IgD-negative memory B cell (primary cell): ENCODE measurements around the gene ACOX1. TPM values are rescaled to one million over a fixed set of nuclear protein-coding genes. Genes with fewer than 3 reads are reported as not detected.

Experiments used
- H3K27ac Mint-ChIP-seq, 3 donors: one replicate each; pipeline ENCODE4 v1.8.0; 2020 to 2022; ENCODE audit warnings: mild to moderate bottlenecking in 3 of 3, mixed read lengths in 3 of 3, moderate library complexity in 1 of 3
- H3K27me3 Mint-ChIP-seq: one replicate; pipeline ENCODE4 v1.8.0; 2021; ENCODE audit warnings: mixed read lengths
- H3K36me3 Mint-ChIP-seq: one replicate; pipeline ENCODE4 v1.8.0; 2020; ENCODE audit warnings: mild to moderate bottlenecking, mixed read lengths
- H3K4me1 Mint-ChIP-seq, 3 donors: one replicate each; pipeline ENCODE4 v1.8.0; 2020 to 2022; ENCODE audit warnings: mixed read lengths in 3 of 3, mild to moderate bottlenecking in 1 of 3
- H3K4me3 Mint-ChIP-seq, 4 donors: one replicate each; pipeline ENCODE4 v1.8.0; 2020 to 2022; ENCODE audit warnings: mild to moderate bottlenecking in 4 of 4, mixed read lengths in 4 of 4, moderate library complexity in 3 of 4
- H3K9me3 Mint-ChIP-seq, 3 donors: one replicate each; pipeline ENCODE4 v1.8.0; 2020 to 2021; ENCODE audit warnings: mixed read lengths in 3 of 3, mild to moderate bottlenecking in 1 of 3
- polyA plus RNA-seq: library from polyadenylated mRNA; unstranded; fragments of 300-500 nt; fragmentation: Illumina TruSeq; gene quantifications from one replicate; pipeline ENCODE4 v1.2.3, GENCODE V29; 2021

The ACOX1 gene
- polyA plus RNA-seq, 1 donor from 2014 or later = 19.3 TPM

GRCh38 chr17:76014100-76014924 lies 35.3 kb upstream of the ACOX1 start:
- Mint-ChIP-seq H3K27me3 (no peaks in the 10 kb centered on the region), H3K36me3 (no peaks in the 10 kb centered on the region), H3K9me3 (no peaks in the 10 kb centered on the region), H3K4me1 (peaks cover 0 to 6% (median 2%) of the 10 kb centered on the region in 3 donors), H3K4me3 (no peak overlapping the region), H3K27ac (no peak overlapping the region)

- Mint-ChIP-seq H3K27ac (no peak overlapping the region), H3K4me1 (peaks cover 0 to 6% (median 2%) of the 10 kb centered on the region in 3 donors)
These were observed 34.5 kb upstream of the ACOX1 start for GRCh38 chr17:76013377-76013932.

GRCh38 chr17:76011951-76012350 lies 33.0 kb upstream of the ACOX1 start:
- H3K27me3 Mint-ChIP-seq = no peaks in the 10 kb centered on the region
- no peak overlapping the region for H3K4me3 Mint-ChIP-seq
- H3K4me1 Mint-ChIP-seq = peaks cover 0 to 6% (median 2%) of the 10 kb centered on the region in 3 donors

More at GRCh38 chr17:76013377-76013932, 34.5 kb upstream of the ACOX1 start:
- Mint-ChIP-seq H3K9me3 (no peaks in the 10 kb centered on the region), H3K4me3 (no peak overlapping the region), H3K36me3 (no peaks in the 10 kb centered on the region), H3K27me3 (no peaks in the 10 kb centered on the region)

GRCh38 chr17:76009969-76010661 lies 31.1 kb upstream of the ACOX1 start:
- peak overlapping the region in 1 of 3 donors; percentile 71 for H3K27ac Mint-ChIP-seq
- H3K36me3 Mint-ChIP-seq = no peaks in the 10 kb centered on the region
- H3K4me1 Mint-ChIP-seq = peaks cover 5 to 8% (median 5%) of the 10 kb centered on the region in 3 donors
- no peaks in the 10 kb centered on the region for H3K27me3 Mint-ChIP-seq
- H3K9me3 Mint-ChIP-seq = no peaks in the 10 kb centered on the region
- H3K4me3 Mint-ChIP-seq = no peak overlapping the region

More at GRCh38 chr17:76011951-76012350, 33.0 kb upstream of the ACOX1 start:
- H3K9me3 Mint-ChIP-seq = no peaks in the 10 kb centered on the region
- H3K27ac Mint-ChIP-seq = no peak overlapping the region
- H3K36me3 Mint-ChIP-seq = no peaks in the 10 kb centered on the region

GRCh38 chr17:76009447-76009846 lies 30.5 kb upstream of the ACOX1 start:
- Mint-ChIP-seq H3K36me3 (no peaks in the 10 kb centered on the region), H3K27me3 (no peaks in the 10 kb centered on the region), H3K27ac (no peak overlapping the region), H3K4me1 (peaks cover 5 to 8% (median 5%) of the 10 kb centered on the region in 3 donors), H3K9me3 (no peaks in the 10 kb centered on the region), H3K4me3 (no peak overlapping the region)

GRCh38 chr17:76008630-76009425 lies 29.9 kb upstream of the ACOX1 start:
- H3K27ac Mint-ChIP-seq = no peak overlapping the region
- no peak overlapping the region for H3K4me3 Mint-ChIP-seq

GRCh38 chr17:76008208-76008607 lies 29.2 kb upstream of the ACOX1 start:
- no peak overlapping the region for H3K27ac Mint-ChIP-seq
- no peak overlapping the region for H3K4me3 Mint-ChIP-seq
- H3K4me1 Mint-ChIP-seq = peaks cover 2 to 5% (median 3%) of the 10 kb centered on the region in 3 donors
- H3K9me3 Mint-ChIP-seq = no peaks in the 10 kb centered on the region
- H3K36me3 Mint-ChIP-seq = peaks cover 2% of the 10 kb centered on the region
- no peaks in the 10 kb centered on the region for H3K27me3 Mint-ChIP-seq

More at GRCh38 chr17:76008630-76009425, 29.9 kb upstream of the ACOX1 start:
- H3K9me3 Mint-ChIP-seq = no peaks in the 10 kb centered on the region
- H3K4me1 Mint-ChIP-seq = peaks cover 2 to 5% (median 3%) of the 10 kb centered on the region in 3 donors
- H3K36me3 Mint-ChIP-seq = peaks cover 2% of the 10 kb centered on the region
- H3K27me3 Mint-ChIP-seq = no peaks in the 10 kb centered on the region

- Mint-ChIP-seq H3K4me3 (no peak overlapping the region), H3K36me3 (peaks cover 2% of the 10 kb centered on the region), H3K27ac (no peak overlapping the region), H3K9me3 (no peaks in the 10 kb centered on the region), H3K27me3 (no peaks in the 10 kb centered on the region), H3K4me1 (peaks cover 2 to 5% (median 3%) of the 10 kb centered on the region in 3 donors)
These were observed 28.8 kb upstream of the ACOX1 start for GRCh38 chr17:76007850-76008165.

GRCh38 chr17:76007131-76007849 lies 28.3 kb upstream of the ACOX1 start:
- no peaks in the 10 kb centered on the region for H3K9me3 Mint-ChIP-seq
- no peak overlapping the region for H3K27ac Mint-ChIP-seq
- H3K36me3 Mint-ChIP-seq = peaks cover 2% of the 10 kb centered on the region
- no peak overlapping the region for H3K4me3 Mint-ChIP-seq
- no peaks in the 10 kb centered on the region for H3K27me3 Mint-ChIP-seq
- peaks cover 2 to 5% (median 3%) of the 10 kb centered on the region in 3 donors for H3K4me1 Mint-ChIP-seq

- H3K27ac Mint-ChIP-seq = peak overlapping the region in 2 of 3 donors; percentile 20 to 69
- H3K4me3 Mint-ChIP-seq = peak overlapping the region in 1 of 4 donors; percentile 21
- H3K27me3 Mint-ChIP-seq = no peaks in the 10 kb centered on the region
- no peaks in the 10 kb centered on the region for H3K9me3 Mint-ChIP-seq
- H3K4me1 Mint-ChIP-seq = peaks cover 2 to 5% (median 3%) of the 10 kb centered on the region in 3 donors
- H3K36me3 Mint-ChIP-seq = peaks cover 2% of the 10 kb centered on the region
These were observed 26.5 kb upstream of the ACOX1 start for GRCh38 chr17:76005263-76006149.

- Mint-ChIP-seq H3K4me3 (no peak overlapping the region), H3K27me3 (no peaks in the 10 kb centered on the region), H3K4me1 (peaks cover 2 to 5% (median 3%) of the 10 kb centered on the region in 3 donors), H3K9me3 (no peaks in the 10 kb centered on the region), H3K36me3 (peaks cover 2% of the 10 kb centered on the region), H3K27ac (peak overlapping the region in 1 of 3 donors; percentile 35)
These were observed 25.8 kb upstream of the ACOX1 start for GRCh38 chr17:76004750-76005262.

- no peak overlapping the region for H3K27ac Mint-ChIP-seq
- no peaks in the 10 kb centered on the region for H3K9me3 Mint-ChIP-seq
- H3K4me1 Mint-ChIP-seq = peaks cover 2 to 5% (median 3%) of the 10 kb centered on the region in 3 donors
These were observed 24.9 kb upstream of the ACOX1 start for GRCh38 chr17:76003915-76004314.

GRCh38 chr17:76002100-76002499 lies 23.1 kb upstream of the ACOX1 start:
- H3K9me3 Mint-ChIP-seq = no peaks in the 10 kb centered on the region
- no peaks in the 10 kb centered on the region for H3K27me3 Mint-ChIP-seq
- H3K36me3 Mint-ChIP-seq = peaks cover 2% of the 10 kb centered on the region
- H3K4me1 Mint-ChIP-seq = peaks cover 7 to 11% (median 10%) of the 10 kb centered on the region in 3 donors
- H3K27ac Mint-ChIP-seq = no peak overlapping the region
- H3K4me3 Mint-ChIP-seq = no peak overlapping the region

More at GRCh38 chr17:76003915-76004314, 24.9 kb upstream of the ACOX1 start:
- H3K36me3 Mint-ChIP-seq = peaks cover 2% of the 10 kb centered on the region
- no peak overlapping the region for H3K4me3 Mint-ChIP-seq
- H3K27me3 Mint-ChIP-seq = no peaks in the 10 kb centered on the region
